GM19025 (cell line): Measurements from ENCODE around the gene R3HDM4.

Source experiments
- ATAC-seq: cut with Tn5 transposase; IDR thresholded peaks from one replicate; pipeline ENCODE4 v1.9.1; 2021; ENCODE audit warnings: mild to moderate bottlenecking, low read depth, moderate library complexity; ENCODE audit not compliant: unreplicated experiment

Gene R3HDM4

DNA sequence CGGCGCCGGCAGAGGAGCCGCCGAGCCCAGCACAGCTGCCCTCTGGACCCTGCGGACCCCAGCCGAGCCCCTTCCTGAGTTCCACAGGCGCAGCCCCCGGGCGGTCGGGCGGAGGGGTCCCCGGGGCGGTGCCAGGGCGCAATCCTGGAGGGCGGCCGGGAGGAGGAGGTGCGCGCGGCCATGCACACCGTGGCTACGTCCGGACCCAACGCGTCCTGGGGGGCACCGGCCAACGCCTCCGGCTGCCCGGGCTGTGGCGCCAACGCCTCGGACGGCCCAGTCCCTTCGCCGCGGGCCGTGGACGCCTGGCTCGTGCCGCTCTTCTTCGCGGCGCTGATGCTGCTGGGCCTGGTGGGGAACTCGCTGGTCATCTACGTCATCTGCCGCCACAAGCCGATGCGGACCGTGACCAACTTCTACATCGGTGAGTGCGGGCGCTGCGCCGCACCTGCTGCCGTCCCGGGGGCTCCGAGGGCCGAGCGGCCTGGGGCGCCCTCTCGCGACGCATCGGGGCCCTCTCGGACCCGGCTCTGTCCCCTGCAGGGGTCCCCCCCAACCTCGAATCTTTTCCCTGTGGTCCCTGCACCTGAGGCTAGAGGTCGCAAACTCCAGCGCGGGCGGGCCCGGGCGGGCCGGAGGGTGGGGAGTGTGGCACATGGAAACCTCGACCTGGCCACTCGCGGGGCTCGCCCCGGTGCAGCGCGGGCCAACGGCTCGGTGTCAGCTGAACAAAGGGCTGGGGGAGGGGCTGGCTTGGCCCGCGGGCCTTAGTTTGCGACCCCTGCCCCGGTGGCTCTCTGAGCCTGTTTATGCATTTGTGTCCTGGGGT is 4.5 kb upstream of the R3HDM4 start, which contains the start of gene KISS1R:
Gene KISS1R (plus strand): TSS at position 11 of the 829 bp plus-strand sequence. CDS start 170 bp downstream, at position 181.
- no peak for ATAC-seq

DNA sequence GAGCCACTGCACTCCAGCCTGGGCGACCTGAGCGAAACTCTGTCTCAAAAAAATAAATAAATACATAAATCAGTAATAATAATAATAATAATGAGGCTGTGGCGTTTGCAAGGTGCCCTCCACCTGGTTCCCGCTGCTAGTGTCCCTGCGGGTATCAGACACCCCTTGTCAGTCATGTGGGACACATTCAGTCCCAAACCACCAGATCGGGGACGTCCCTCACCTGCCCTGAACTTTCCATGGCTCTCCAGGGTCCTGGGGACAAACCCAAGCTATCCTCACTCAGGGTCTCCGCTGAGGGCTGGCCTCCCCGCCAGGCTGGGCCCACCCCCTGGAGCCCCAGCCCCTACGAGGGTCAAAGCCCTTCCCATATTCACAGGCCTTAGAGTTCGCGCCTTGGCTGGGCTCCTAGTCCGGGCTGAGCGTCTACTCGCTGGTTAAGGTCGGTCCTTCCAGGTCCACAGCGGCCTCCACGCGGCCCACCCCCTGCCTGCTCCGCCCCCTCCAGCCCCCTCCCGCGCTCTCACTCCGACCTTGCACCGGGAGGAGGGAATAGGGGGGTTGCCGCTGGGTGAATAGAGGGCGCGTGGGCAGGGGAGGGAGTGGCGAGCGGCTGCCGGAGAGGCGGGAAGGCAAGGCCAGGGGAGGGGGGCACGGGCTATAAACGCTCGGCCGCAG is 3.8 kb upstream of the R3HDM4 start:
- no peak for ATAC-seq

DNA sequence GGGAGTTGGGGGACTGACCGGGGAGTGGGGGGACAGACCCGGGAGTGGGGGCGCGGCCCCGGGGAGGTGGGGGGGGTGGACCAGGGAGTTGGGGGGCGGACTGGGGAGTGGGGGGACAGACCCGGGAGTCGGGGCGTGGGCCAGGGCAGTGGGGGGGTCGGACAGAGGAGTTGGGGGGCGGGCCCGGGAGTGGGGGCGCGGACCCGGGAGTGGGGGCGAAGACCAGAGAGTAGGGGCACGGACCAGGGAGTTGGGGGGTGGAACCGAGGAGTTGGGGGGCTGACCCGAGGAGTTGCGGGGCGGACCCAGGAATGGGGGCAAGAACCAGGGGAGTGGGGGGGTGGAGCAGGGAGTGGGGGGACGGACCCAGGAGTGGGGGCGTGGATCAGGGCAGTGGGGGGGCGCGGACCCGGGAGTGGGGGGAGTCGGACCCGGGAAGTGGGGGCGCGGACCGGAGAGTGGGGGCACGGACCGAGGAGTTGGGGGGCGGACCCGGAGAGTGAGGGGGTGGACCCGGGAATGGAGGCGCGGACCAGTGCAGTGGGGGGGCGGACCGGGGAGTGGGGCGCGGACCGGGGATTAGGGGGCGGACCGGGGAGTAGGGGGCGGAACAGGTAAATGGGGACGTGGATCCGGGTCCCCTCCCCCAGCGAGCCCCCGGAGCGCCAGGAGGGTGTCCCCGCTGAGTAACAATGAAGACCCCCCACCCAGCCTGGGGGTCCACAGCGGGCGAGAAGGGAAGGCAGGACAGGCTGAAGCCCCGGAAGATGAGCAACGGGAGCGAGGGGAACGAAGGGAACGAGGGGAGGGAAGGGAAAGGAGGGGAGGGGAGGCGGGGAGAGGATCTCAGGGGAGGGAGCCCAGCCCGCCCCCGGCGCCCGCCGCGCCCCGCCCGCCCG is 589 bp downstream of the R3HDM4 start:
- ATAC-seq, result no peak

DNA sequence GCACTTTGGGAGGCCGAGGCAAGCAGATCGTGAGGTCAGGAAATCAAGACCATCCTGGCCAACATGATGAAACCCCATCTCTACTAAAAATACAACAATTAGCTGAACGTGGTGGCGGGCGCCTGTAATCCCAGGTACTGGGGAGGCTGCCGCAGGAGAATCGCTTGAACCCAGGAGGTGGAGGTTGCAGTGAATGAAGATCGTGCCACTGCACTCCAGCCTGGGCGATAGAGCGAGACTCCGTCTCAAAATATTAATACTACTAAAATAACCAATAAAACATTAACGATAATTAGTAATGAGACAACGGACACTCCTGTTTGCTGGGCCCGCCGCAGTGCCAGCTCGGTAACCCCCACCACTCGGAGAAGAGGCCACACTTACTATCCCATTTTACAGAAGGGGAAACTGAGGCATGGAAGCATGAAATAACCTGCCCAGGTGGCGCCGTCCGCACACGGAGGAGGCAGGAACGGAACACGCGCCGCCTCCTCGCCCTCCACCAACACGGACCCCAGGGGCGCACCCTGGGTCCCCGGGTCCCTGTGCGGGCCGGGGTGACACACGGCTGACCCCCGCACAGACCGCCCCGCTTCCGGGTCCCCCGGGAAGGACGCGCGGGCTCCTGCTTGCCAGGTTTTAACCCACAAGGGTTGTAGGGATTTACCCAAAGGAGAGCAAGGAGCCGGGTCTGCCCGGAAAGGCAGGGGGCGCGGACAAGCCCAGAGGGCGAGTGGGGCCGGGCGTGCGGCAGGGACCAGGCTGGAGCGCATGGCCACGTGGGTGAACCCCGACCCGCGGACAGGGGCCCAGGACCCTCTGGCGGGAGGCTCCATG is 1.6 kb downstream of the R3HDM4 start:
- no peak for ATAC-seq

DNA sequence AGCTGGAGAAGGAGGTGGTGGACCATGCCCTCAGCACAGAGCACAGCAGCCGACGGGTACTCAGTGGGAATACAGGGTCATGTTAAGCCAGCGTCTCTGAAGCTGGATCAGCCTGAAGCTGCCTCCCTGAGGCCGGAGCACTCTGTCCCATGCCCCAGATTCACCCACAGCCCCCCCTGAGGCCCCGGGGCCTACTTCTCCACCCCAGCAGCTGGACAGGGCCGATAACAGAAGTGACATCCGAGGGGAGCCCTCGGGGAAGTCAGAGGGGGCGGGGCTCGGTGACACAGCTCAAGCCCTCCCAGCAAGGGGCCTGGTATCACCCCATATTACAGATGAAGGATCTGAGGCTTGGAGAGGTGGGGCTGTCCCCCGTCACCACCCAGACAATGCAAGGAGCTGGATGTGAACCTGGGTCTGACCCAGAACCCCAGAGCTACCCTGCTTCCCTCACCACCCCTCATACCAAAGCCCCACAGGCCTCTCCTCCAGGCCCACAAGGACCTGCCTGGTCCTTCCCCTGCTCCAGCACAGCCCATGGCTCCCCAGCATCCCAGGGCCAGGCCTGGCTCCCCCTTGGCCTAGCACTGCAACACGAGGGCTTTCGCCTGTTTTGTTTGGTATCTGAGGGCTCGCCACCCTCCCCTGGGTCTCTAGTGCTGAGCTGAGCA is 5.7 kb downstream of the R3HDM4 start:
- ATAC-seq, result no peak

DNA sequence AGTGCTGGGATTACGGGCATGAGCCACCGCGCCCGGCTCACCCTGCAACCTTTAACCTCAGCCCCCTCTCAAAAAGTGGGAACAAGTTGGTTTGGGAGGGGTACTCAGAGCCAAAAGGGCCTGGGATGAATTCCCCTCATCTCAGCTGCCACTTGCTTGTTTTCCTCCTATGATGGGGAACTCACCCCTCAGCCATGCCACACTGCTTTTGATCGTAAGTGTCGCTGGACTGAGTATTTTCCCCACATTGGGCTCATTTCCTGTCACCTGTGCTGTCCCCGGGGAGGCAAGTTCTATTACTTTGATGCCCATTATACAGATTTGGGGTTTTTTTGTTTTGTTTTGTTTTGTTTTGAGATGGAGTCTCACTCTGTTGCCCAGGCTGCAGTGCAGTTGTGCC is 6.5 kb downstream of the R3HDM4 start:
- ATAC-seq, result no peak

DNA sequence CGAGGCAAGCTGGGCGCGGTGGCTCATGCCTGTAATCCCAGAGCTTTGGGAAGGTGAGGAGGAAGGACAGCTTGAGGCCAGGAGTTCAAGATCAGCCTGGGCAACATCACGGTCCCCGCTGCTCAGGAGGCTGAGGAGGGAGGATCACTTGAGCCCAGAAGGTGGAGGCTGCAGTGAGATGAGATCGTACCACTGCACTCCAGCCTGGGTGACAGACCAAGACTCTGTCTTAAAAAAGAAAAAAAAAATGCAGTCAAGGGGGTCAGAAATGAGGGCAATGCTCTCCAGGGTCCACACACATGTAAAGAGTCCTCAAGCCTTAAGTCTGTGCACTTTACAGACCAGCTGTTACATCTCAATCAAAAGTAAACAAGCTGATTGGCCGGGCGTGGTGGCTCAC is 8.5 kb downstream of the R3HDM4 start:
- no peak for ATAC-seq

DNA sequence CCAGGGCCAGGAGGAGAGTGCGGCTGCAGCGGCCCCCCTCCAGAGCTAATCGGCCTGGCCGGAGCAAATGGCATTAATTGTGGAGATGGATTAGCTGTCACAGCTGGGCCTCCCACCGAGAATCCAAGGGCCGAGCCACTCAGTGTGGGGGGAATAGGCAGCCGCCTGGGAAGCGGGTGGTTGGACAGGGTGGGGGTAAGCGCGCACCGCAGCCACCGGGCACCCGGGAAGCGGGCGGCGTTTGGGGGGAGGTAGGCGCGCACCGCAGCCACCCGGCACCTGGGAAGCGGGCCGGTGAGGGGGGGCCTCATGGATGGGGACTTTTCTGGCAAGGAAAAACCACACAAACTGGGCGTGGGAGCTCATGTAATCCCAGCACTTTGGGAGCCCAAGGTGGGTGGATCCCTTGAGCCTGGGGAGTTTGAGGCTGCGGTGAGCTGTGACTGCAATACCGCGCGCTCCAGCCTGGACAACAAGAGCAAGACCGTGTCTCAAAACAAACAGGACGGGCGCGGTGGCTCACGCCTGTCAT is 9.7 kb downstream of the R3HDM4 start:
- ATAC-seq, result no peak

DNA sequence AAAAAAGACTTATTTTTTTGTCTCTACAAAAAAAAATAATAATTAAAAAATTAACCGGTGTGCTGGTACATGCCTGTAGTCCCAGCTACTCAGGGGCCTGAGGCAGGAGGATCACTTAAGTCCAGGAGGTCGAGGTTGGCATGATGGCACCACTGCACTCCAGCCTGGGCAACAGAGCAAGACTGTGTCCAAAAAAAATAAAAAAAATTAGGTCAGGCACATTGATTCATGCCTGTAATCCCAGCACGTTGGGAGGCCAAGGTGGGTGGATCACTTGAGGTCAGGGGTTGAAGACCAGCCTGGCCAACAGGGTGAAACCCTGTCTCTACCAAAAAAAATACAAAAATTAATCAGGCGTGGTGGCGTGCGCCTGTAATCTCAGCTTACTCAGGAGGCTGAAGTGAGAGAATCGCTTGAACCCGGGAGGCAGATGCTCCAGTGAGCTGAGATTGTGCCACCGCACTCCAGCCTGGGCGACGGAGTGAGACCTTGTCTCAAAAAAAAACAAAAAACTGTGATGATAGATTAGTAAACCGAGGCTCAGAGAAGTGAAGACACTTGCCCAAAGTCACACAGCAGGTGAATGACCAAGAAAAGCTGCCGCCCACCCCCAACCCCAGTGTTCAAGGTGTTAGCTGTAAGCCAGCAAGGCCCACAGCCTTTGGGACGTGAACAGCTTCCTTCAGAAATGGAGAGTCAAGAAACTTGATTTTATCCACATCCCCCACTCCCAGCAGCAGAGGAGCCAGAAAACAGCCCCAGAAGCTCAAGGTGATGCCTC is 10.4 kb downstream of the R3HDM4 start:
- no peak for ATAC-seq

DNA sequence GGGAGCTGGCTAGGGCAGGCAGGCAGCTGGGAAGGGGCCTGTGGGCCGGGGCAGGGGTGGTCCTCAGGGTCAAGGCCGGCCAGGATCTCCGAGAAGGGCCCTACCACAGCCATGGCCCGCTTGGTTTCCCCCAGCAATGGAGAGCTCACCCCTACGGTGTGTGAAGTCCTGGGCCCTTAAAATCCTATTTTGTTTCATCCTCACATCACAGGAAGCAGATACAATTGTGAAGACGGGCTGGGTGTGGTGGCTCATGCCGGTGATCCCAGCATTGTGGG is 11.0 kb downstream of the R3HDM4 start:
- no peak for ATAC-seq

DNA sequence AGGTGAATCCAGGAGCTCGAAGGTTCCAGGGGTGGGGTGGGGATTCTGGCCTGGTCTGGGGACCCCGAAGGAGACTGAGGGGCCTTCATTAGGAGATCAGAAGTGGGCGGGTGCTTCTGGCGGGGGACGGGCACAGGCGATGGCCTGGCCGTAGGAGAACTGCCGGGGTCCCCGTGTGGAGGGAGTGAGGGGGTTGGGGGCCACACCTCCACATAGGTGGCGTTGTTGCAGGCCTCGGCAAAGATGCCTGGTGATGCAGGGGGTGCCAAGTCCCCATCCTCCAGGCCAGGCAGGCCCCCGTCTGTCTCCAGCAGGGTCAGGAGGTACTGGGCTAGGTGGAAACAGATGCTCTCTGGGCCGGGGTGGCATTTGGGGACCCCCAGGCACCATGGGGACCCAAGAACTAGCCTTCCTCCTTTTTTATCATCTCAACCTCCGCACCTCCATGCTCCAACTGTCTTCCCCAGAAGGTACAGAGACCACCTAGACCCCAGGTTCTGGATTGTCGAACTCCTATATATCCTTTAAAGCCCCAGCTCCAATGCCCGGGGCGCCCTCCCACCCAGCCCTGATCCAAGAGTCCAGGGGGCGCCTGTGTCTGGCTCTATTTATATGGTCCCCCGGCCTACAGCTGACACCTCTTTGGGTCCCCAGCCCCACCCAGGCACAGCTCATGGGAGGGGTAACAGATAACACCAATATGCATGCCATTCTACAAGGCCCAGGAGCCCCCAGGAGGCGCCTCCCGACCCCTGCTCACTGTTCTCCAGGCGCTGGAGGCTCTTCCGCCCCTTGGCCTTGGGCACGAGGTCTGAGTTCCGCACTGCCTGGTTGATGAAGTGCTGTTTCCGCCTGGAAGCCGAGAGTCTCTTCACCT is 11.6 kb downstream of the R3HDM4 start:
- no peak for ATAC-seq

DNA sequence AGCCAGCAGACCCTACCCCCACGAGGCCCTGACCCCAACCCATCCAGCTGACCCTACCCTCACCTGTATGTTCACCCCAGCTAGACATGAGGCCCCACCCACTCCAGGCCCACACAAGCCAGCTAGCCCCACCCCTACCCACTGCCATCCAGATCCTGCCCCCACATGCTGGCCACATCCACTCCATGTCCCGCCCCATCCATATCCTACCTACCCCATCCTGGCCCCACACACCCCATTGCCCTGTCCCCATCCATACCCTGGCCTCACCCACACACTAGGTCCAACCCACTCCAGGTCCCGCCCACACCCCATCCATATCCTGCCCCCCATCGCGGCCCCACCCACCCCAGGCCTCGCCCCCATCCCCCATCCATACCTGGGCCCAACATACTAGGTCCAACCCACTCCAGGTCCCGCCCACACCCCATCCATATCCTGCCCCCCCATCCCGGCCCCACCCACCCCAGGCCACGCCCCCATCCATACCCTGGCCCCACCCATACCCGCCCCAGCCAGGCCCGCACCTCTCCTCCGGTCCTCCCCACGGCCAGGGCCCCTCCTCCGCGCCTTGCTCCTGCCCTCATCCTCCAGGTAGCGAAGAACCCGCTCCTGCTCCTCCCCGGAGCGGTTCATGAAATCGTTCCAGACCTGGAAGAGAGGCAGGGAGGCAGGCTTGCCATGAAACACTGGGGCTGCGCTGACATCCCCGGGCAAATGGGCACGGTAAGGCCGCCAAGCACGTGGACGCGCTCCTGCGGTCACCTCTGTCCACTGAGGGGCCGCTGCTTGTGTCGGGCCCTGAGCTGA is 12.5 kb downstream of the R3HDM4 start:
- ATAC-seq, result no peak

DNA sequence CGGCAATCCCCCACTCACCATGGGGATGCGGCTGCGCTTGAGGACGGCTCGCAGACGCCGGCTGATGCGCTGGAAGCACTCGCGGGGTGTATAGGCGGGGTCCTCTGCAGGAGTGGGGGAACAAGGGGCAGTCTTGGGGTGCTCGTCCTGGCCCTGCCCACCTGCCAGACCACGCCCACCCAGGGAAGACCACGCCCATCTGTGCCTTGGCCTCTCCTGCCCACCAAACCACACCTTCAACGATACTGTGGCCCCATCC is 13.0 kb downstream of the R3HDM4 start:
- ATAC-seq, result no peak

DNA sequence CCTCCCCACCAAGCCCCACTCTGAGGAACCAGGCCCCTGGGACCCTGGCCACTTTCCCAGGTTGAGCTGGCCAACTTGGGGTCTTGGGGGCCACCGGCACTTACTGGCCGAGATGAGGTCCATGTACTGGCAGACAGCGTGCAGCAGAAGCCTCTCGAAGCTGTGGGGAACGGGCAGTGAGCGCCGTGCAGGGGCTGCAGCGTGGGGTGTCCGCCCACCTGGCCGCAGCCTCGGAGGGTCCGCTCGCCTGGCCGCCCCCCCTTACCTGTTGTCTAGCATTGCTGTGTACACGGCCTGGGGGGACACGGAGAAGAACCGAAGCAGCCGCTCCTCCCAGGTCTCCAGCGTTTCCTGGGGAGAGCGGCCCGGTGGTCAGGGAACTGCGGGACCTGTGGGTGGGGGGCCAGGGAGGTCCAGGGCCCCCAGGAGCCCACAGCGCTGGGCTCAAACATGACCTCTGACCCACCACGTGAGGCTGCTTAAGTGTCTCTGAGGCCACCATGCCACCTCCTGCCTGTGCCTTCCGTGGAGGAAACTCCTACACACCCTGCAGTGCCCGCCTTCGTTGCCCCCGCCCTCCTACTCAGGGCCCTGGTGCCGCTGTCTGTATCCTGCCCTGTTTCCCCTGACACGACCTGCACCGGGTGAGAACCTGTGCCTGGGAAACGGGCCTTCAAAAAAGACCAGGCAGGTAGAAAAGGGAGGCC is 13.5 kb downstream of the R3HDM4 start:
- no peak for ATAC-seq

DNA sequence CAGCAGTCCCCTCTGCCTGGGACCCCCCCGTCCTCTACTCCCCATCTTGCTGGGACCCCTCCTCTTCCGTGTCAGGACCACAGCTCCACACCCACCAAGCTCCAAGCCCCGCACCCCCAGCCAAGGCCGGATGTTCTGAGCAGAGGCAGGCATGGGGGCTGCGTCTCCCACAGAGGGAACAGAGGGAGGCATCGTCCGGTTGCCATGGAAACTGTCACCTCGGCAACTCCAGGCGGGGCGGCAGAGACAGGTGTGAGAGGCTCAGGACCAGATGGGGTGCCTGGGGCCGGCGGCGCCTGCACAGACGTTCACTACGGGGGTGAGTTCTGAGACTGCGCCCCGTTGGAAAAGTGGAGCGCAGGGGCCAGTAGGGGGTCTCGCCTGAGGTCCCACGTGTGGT is 14.4 kb downstream of the R3HDM4 start:
- no peak for ATAC-seq

DNA sequence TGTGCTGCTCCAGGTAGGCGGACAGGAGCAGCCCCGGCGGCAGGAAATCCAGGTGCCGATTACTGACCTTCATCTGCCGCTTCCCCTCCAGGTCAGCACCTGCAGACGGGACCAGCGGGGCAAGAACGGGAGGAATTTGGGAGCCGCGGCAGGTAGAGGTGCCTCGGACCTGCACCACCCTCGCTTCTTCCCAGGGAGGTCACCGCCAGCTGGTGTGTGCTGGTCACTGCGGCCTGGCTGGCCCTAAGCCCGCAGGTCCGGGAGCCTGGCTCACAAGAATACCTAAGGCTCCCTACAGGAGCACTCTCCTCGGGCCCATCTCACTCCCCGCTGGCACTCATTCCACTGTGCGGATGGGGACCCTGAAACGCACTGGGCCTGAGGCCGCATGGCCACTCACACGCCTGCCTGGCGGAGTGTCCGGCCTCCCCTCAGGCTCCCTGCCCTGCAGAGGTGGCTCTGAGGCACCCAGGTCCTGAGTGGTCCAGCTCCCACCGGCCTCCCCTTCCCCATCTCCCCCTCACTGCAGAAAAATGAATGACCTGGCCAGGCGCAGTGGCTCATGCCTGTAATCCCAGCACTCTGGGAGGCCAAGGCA is 15.5 kb downstream of the R3HDM4 start:
- ATAC-seq, result no peak
